Aorta (tissue), 5 donors: ENCODE measurements around the gene NOP9. TPM values are rescaled to one million over a fixed set of nuclear protein-coding genes. Genes with fewer than 3 reads are reported as not detected.
"Not testable (repeated sequence)": the region's sequence is repeated elsewhere in the genome, so short reads cannot be mapped to it uniquely, and the experiment has no call there.

Source experiments
- ATAC-seq: fragments of 200-7000 bp; cut with Tn5 transposase; one replicate; pipeline ENCODE4 v1.9.1; 2022; ENCODE audit warnings: moderate library complexity; ENCODE audit not compliant: low FRiP score
- DNase-seq, 2 donors: peaks; one replicate each; pipeline ENCODE4 v3.0.0-alpha.2; 2020
- H3K27ac ChIP-seq, 2 donors: one replicate each; pipeline ENCODE4 v1.5.1; 2013; ENCODE audit warnings: low read length in 2 of 2, mild to moderate bottlenecking in 2 of 2, moderate library complexity in 2 of 2, control low read depth in 1 of 2, inconsistent platforms in 1 of 2, low read depth in 1 of 2
- H3K27me3 ChIP-seq, 2 donors: one replicate each; pipeline ENCODE4 v1.6.1; 2013; ENCODE audit warnings: control low read depth in 1 of 2, low read length in 1 of 2, mild to moderate bottlenecking in 1 of 2, moderate library complexity in 1 of 2; ENCODE audit not compliant: insufficient read depth in 2 of 2, control insufficient read depth in 1 of 2
- H3K36me3 ChIP-seq, 2 donors: one replicate each; pipeline ENCODE4 v1.6.1; 2013; ENCODE audit warnings: control low read depth in 1 of 2, low read length in 1 of 2, mild to moderate bottlenecking in 1 of 2; ENCODE audit not compliant: insufficient read depth in 2 of 2, control insufficient read depth in 1 of 2
- H3K4me1 ChIP-seq, 2 donors: one replicate each; pipeline ENCODE4 v1.6.1; 2013; ENCODE audit warnings: low read length in 2 of 2, control low read depth in 1 of 2, mild to moderate bottlenecking in 1 of 2, moderate library complexity in 1 of 2; ENCODE audit not compliant: insufficient read depth in 2 of 2, control insufficient read depth in 1 of 2
- H3K4me3 ChIP-seq, 2 donors: one replicate each; pipeline ENCODE4 v1.5.1; 2013; ENCODE audit warnings: low read length in 2 of 2, control low read depth in 1 of 2, mild to moderate bottlenecking in 1 of 2
- H3K9me3 ChIP-seq: one replicate; pipeline ENCODE4 v1.6.1; 2013; ENCODE audit warnings: mild to moderate bottlenecking, low read length; ENCODE audit not compliant: control insufficient read depth
- WGBS, 2 donors: extraction: QIAGEN DNeasy Blood & Tissue Kit; methylation state at CpG; one replicate each; pipeline ENCODE4 v1.1.7; 2013; 5-methylcytosine and 5-hydroxymethylcytosine counted together
- intact Hi-C, 2 donors: fragments of 100-400 bp; cut with DNase I; formaldehyde crosslinking; loops; one replicate each; pipeline versions ENCODE4 v1.14.2 to v1.15.0; 2022
- polyA plus RNA-seq, 2 donors: library from polyadenylated mRNA; stranded (reverse); fragments of 200-250 nt; gene quantifications; one replicate each; pipeline ENCODE4 v1.2.3, GENCODE V29; 2013
- total RNA-seq, 2 donors: library from RNA; stranded (reverse); fragmentation: NEBNext Ultra II Directional; extraction: Animal tissue kit (Norgen Biotek cat#: 25700); gene quantifications; one replicate each; pipeline ENCODE4 v1.2.1, GENCODE V29; 2021
- donor health status: healthy with polysubstance abuse.
- donor health status: Bipolar disorder and iron deficiency.
- donor health status: DM: no; HTN: no; CAD: no.
- donor health status: DM: no; HTN: no; CAD: no.
- donor health status: DM: yes; HTN: yes; CAD: no.

The NOP9 gene
- total and polyA plus RNA-seq, 4 donors, result 7.9 to 19.9 (median 14.3) TPM

DNA sequence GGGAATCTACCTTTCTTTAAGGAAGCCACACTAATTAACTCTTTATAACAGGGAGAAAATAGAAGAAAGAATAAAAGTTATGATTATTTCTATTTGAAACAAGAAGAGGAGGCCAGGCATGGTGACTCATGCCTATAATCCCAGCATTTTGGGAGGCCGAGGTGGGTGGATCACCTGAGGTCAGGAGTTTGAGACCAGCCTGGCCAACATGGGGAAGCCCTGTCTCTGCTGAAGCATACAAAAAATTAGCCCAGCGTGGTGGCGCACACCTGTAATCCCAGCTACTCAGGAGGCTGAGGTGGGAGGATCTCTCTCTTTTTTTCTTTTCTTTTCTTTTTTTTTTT is 54.8 kb downstream of the NOP9 start:
- H3K27ac ChIP-seq, H3K4me3 ChIP-seq, ATAC-seq, H3K27me3 ChIP-seq, H3K4me1 ChIP-seq, intact Hi-C loops, H3K36me3 ChIP-seq, H3K9me3 ChIP-seq, DNase-seq: not testable (repeated sequence)
- WGBS, 2 donors, result 90 to 96% methylated on average over 3 of the region's 3 CpGs

DNA sequence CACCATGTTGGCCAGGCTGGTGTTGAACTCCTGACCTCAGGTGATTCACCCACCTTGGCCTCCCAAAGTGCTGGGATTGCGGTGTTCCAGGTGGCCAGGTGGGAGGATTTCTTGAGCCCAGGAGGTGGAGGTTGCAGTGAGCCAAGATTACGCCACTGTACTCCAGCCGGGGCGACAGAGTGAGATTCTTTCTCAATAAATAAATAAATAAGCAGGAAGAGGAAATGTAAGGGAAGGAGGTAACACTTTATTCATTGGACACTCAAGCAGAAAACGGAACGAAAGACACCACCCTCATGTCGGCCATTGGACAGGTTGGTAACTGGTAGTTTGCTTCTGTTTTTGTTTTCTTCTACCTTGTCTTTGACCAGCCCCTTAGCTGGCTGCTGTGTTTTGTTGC is 55.4 kb downstream of the NOP9 start:
- DNase-seq, result no peak
- no peak for ATAC-seq
- no peaks in the 10 kb centered on the region for H3K36me3 ChIP-seq
- H3K27ac ChIP-seq, result no peak overlapping the region
- no peaks in the 10 kb centered on the region for H3K4me1 ChIP-seq
- H3K27me3 ChIP-seq, result no peaks in the 10 kb centered on the region
- 90 to 91% methylated on average over 7 of the region's 7 CpGs for WGBS, 2 donors
- intact Hi-C loops, result no loop called here
- no peak overlapping the region for H3K4me3 ChIP-seq
- no peaks in the 10 kb centered on the region for H3K9me3 ChIP-seq

DNA sequence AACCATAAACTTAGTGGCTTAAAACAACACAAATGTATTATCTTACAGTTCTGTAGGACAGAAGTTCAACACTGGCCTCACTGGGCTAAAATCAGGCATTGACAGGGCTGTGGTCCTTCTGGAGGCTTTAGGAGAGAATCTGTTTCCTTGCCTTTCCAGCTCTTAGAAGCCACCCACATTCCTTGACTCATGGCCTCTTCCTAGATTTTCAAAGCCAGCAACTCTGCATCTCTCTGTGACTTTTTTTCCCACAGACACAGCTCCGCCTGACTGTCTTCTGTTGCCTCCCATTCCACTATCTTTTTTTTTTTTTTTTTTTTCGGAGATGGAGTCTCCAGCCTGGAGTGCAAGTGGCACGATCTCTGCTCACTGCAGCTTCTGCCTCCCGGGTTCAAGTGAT is 56.6 kb downstream of the NOP9 start:
- Histone ChIP-seq H3K36me3 (no peaks in the 10 kb centered on the region), H3K9me3 (no peaks in the 10 kb centered on the region), H3K4me3 (no peak overlapping the region), H3K27ac (no peak overlapping the region), H3K27me3 (no peaks in the 10 kb centered on the region), H3K4me1 (no peaks in the 10 kb centered on the region)
- DNase-seq, result no peak
- 92 to 94% methylated on average over 4 of the region's 4 CpGs for WGBS, 2 donors
- ATAC-seq, result no peak
- intact Hi-C loops, result no loop called here

Other genes with a start within 250 kb of the NOP9 start
Only the 30 nearest of the 34 such genes appear.
- gene DCAF11, start 185.1 kb upstream of the NOP9 start, total RNA-seq, result 10 to 100 TPM; 35.5 to 39.6 TPM
- 10 to 100 TPM; 37.3 to 41.8 TPM for gene DCAF11, start 185.1 kb upstream of the NOP9 start, polyA plus RNA-seq
- 1 to 10 TPM; 1.1 to 1.4 TPM for gene NRL, start 184.9 kb upstream of the NOP9 start, total RNA-seq
- gene NRL, start 184.9 kb upstream of the NOP9 start, polyA plus RNA-seq, result 1 to 10 TPM in 1 of 2 donors, under 1 TPM in 1; 0.63 to 1.3 TPM
- gene FITM1, start 169.2 kb upstream of the NOP9 start, total RNA-seq, result under 1 TPM; 0.71 to 0.75 TPM
- gene FITM1, start 169.2 kb upstream of the NOP9 start, polyA plus RNA-seq, result under 1 TPM in 1 of 2 donors, not detected in 1; 0.56 TPM
- 100 to 1,000 TPM; 112 to 125 TPM for gene PSME1, start 163.7 kb upstream of the NOP9 start, total RNA-seq
- 100 to 1,000 TPM; 206 to 210 TPM for gene PSME1, start 163.7 kb upstream of the NOP9 start, polyA plus RNA-seq
- 10 to 100 TPM; 12.8 to 15.3 TPM for gene EMC9, start 158.3 kb upstream of the NOP9 start, total RNA-seq
- gene EMC9, start 158.3 kb upstream of the NOP9 start, polyA plus RNA-seq, result 10 to 100 TPM; 18.3 to 41.9 TPM
- gene PSME2, start 153.2 kb upstream of the NOP9 start, total RNA-seq, result 10 to 100 TPM; 86.1 to 93.6 TPM
- gene PSME2, start 153.2 kb upstream of the NOP9 start, polyA plus RNA-seq, result 100 to 1,000 TPM; 142 to 261 TPM
- gene RNF31, start 152.4 kb upstream of the NOP9 start, total RNA-seq, result 10 to 100 TPM; 51.6 to 61.1 TPM
- gene RNF31, start 152.4 kb upstream of the NOP9 start, polyA plus RNA-seq, result 100 to 1,000 TPM in 1 of 2 donors, 1 to 10 TPM in 1; 9.1 to 167 TPM
- gene IRF9, start 138.6 kb upstream of the NOP9 start, total RNA-seq, result 100 to 1,000 TPM; 113 to 117 TPM
- 100 to 1,000 TPM in 1 of 2 donors, 10 to 100 TPM in 1; 56.0 to 111 TPM for gene IRF9, start 138.6 kb upstream of the NOP9 start, polyA plus RNA-seq
- 10 to 100 TPM; 13.2 to 18.1 TPM for gene REC8, start 127.8 kb upstream of the NOP9 start, total RNA-seq
- 1 to 10 TPM; 2.4 to 8.2 TPM for gene REC8, start 127.8 kb upstream of the NOP9 start, polyA plus RNA-seq
- gene IPO4, start 111.0 kb upstream of the NOP9 start, total RNA-seq, result 10 to 100 TPM; 23.4 to 29.3 TPM
- 10 to 100 TPM in 1 of 2 donors, 1 to 10 TPM in 1; 3.4 to 11.6 TPM for gene IPO4, start 111.0 kb upstream of the NOP9 start, polyA plus RNA-seq
- 10 to 100 TPM; 35.3 to 37.3 TPM for gene TM9SF1, start 104.4 kb upstream of the NOP9 start, total RNA-seq
- 10 to 100 TPM; 15.8 to 35.0 TPM for gene TM9SF1, start 104.4 kb upstream of the NOP9 start, polyA plus RNA-seq
- under 1 TPM in 1 of 2 donors, not detected in 1; 0.39 TPM for gene TSSK4, start 94.2 kb upstream of the NOP9 start, total RNA-seq
- not detected for gene TSSK4, start 94.2 kb upstream of the NOP9 start, polyA plus RNA-seq
- 10 to 100 TPM; 38.3 to 45.8 TPM for gene CHMP4A, start 86.4 kb upstream of the NOP9 start, total RNA-seq
- gene CHMP4A, start 86.4 kb upstream of the NOP9 start, polyA plus RNA-seq, result 100 to 1,000 TPM; 130 to 179 TPM
- gene MDP1, start 83.8 kb upstream of the NOP9 start, total RNA-seq, result 10 to 100 TPM; 15.2 to 19.5 TPM
- gene MDP1, start 83.8 kb upstream of the NOP9 start, polyA plus RNA-seq, result 10 to 100 TPM; 38.7 to 49.6 TPM
- 100 to 1,000 TPM; 122 to 123 TPM for gene NEDD8, start 67.5 kb upstream of the NOP9 start, total RNA-seq
- 100 to 1,000 TPM; 222 to 345 TPM for gene NEDD8, start 67.5 kb upstream of the NOP9 start, polyA plus RNA-seq
- 10 to 100 TPM; 44.6 to 59.1 TPM for gene GMPR2, start 66.9 kb upstream of the NOP9 start, total RNA-seq
- 10 to 100 TPM; 55.2 to 66.6 TPM for gene GMPR2, start 66.9 kb upstream of the NOP9 start, polyA plus RNA-seq
- 10 to 100 TPM; 78.3 to 79.2 TPM for gene TINF2, start 57.2 kb upstream of the NOP9 start, total RNA-seq
- gene TINF2, start 57.2 kb upstream of the NOP9 start, polyA plus RNA-seq, result 10 to 100 TPM; 40.9 to 48.0 TPM
- gene TGM1, start 36.7 kb upstream of the NOP9 start, total RNA-seq, result 1 to 10 TPM in 1 of 2 donors, under 1 TPM in 1; 0.52 to 5.7 TPM
- 1 to 10 TPM in 1 of 2 donors, under 1 TPM in 1; 0.88 to 1.3 TPM for gene TGM1, start 36.7 kb upstream of the NOP9 start, polyA plus RNA-seq
- 10 to 100 TPM; 17.1 to 26.1 TPM for gene RABGGTA, start 28.3 kb upstream of the NOP9 start, total RNA-seq
- gene RABGGTA, start 28.3 kb upstream of the NOP9 start, polyA plus RNA-seq, result 10 to 100 TPM; 19.0 to 40.0 TPM
- 10 to 100 TPM; 21.2 to 27.3 TPM for gene DHRS1, start 70 bp upstream of the NOP9 start, total RNA-seq
- 10 to 100 TPM; 29.6 to 33.2 TPM for gene DHRS1, start 70 bp upstream of the NOP9 start, polyA plus RNA-seq
- 10 to 100 TPM; 12.2 to 13.9 TPM for gene CIDEB, start 8.1 kb downstream of the NOP9 start, total RNA-seq
- 10 to 100 TPM in 1 of 2 donors, 1 to 10 TPM in 1; 3.3 to 17.2 TPM for gene CIDEB, start 8.1 kb downstream of the NOP9 start, polyA plus RNA-seq
- gene LTB4R2, start 10.3 kb downstream of the NOP9 start, total RNA-seq, result 1 to 10 TPM; 3.7 to 5.5 TPM
- under 1 TPM; 0.38 to 0.95 TPM for gene LTB4R2, start 10.3 kb downstream of the NOP9 start, polyA plus RNA-seq
- gene LTB4R, start 11.7 kb downstream of the NOP9 start, total RNA-seq, result 1 to 10 TPM; 7.0 to 8.2 TPM
- gene LTB4R, start 11.7 kb downstream of the NOP9 start, polyA plus RNA-seq, result 1 to 10 TPM; 2.9 to 5.2 TPM
- gene ADCY4, start 35.2 kb downstream of the NOP9 start, total RNA-seq, result 100 to 1,000 TPM in 1 of 2 donors, 10 to 100 TPM in 1; 45.7 to 111 TPM
- gene ADCY4, start 35.2 kb downstream of the NOP9 start, polyA plus RNA-seq, result 1 to 10 TPM in 1 of 2 donors, under 1 TPM in 1; 0.25 to 6.1 TPM
- gene RIPK3, start 40.1 kb downstream of the NOP9 start, total RNA-seq, result 10 to 100 TPM in 1 of 2 donors, 1 to 10 TPM in 1; 8.0 to 15.8 TPM
- 1 to 10 TPM; 4.0 to 6.1 TPM for gene RIPK3, start 40.1 kb downstream of the NOP9 start, polyA plus RNA-seq
- gene NFATC4, start 68.3 kb downstream of the NOP9 start, total RNA-seq, result 100 to 1,000 TPM in 1 of 2 donors, 10 to 100 TPM in 1; 85.5 to 121 TPM
- 100 to 1,000 TPM in 1 of 2 donors, 10 to 100 TPM in 1; 23.0 to 572 TPM for gene NFATC4, start 68.3 kb downstream of the NOP9 start, polyA plus RNA-seq
- 10 to 100 TPM; 11.2 to 31.6 TPM for gene NYNRIN, start 99.2 kb downstream of the NOP9 start, total RNA-seq
- 1 to 10 TPM; 1.8 to 5.2 TPM for gene NYNRIN, start 99.2 kb downstream of the NOP9 start, polyA plus RNA-seq
- gene CBLN3, start 129.8 kb downstream of the NOP9 start, total RNA-seq, result 10 to 100 TPM in 1 of 2 donors, 1 to 10 TPM in 1; 4.3 to 10.2 TPM
- 1 to 10 TPM; 1.3 to 5.6 TPM for gene CBLN3, start 129.8 kb downstream of the NOP9 start, polyA plus RNA-seq
- gene KHNYN, start 130.1 kb downstream of the NOP9 start, total RNA-seq, result 10 to 100 TPM; 49.9 to 64.9 TPM
- 10 to 100 TPM; 15.2 to 34.7 TPM for gene KHNYN, start 130.1 kb downstream of the NOP9 start, polyA plus RNA-seq
- gene SDR39U1, start 142.9 kb downstream of the NOP9 start, total RNA-seq, result 10 to 100 TPM; 46.0 to 62.3 TPM
- gene SDR39U1, start 142.9 kb downstream of the NOP9 start, polyA plus RNA-seq, result 100 to 1,000 TPM in 1 of 2 donors, 10 to 100 TPM in 1; 24.0 to 163 TPM